A673 (cell line): ENCODE data around the gene PCED1B. TPM values are rescaled to one million over a fixed set of nuclear protein-coding genes. Genes with fewer than 3 reads are reported as not detected.

ENCODE experiments used
- BruUV-seq: library from RNA; stranded (reverse); fragments of 400-500 nt; replicated peaks from 2 replicates; lab custom pipeline; 2021; lab: Mats Ljungman, UMichigan
- CTCF ChIA-PET: fragments of 300-600 bp; sonication (Branson Sonifier 250); formaldehyde crosslinking; loops from one replicate; lab custom pipeline; 2022; ENCODE audit warnings: antibody characterized with exemption; lab: Charles Lee
- POLR2A ChIA-PET: fragments of 300-600 bp; sonication (Branson Sonifier 250); formaldehyde crosslinking; loops from one replicate; lab custom pipeline; 2022; ENCODE audit warnings: antibody characterized with exemption; ENCODE audit not compliant: low non-redundant PET; lab: Charles Lee
- DNase-seq: peaks from one replicate; pipeline ENCODE4 v3.0.0-alpha.2; 2015; ENCODE audit warnings: low spot score
- H3K27ac ChIP-seq: fragments of 200-600 bp; sonication (generic); 2 replicates; pipeline ENCODE4 v1.5.1; 2016; ENCODE audit warnings: mixed run types, low read depth, mild to moderate bottlenecking, mixed read lengths, antibody characterized with exemption, low read length; ENCODE audit not compliant: poor library complexity, severe bottlenecking
- H3K27me3 ChIP-seq: fragments of 200-600 bp; sonication (generic); replicated peaks from 2 replicates; pipeline ENCODE4 v1.6.1; 2017; ENCODE audit warnings: mixed run types, low read depth, mild to moderate bottlenecking, mixed read lengths, antibody characterized with exemption, low read length; ENCODE audit not compliant: insufficient read depth, poor library complexity
- H3K36me3 ChIP-seq: fragments of 200-600 bp; sonication (generic); 2 replicates; pipeline ENCODE4 v1.6.1; 2016; ENCODE audit warnings: mixed run types, mild to moderate bottlenecking, mixed read lengths, antibody characterized with exemption, low read length; ENCODE audit not compliant: insufficient read depth, poor library complexity, severe bottlenecking
- H3K4me1 ChIP-seq: fragments of 200-600 bp; sonication (generic); 2 replicates; pipeline ENCODE4 v1.6.1; 2017; ENCODE audit warnings: mixed run types, mild to moderate bottlenecking, mixed read lengths, antibody characterized with exemption, low read length; ENCODE audit not compliant: insufficient read depth, poor library complexity, severe bottlenecking
- H3K4me3 ChIP-seq: fragments of 200-600 bp; sonication (generic); 2 replicates; pipeline ENCODE4 v1.5.1; 2016; ENCODE audit warnings: low read depth, mixed run types, mild to moderate bottlenecking, mixed read lengths, low read length; ENCODE audit not compliant: poor library complexity, severe bottlenecking
- H3K9me3 ChIP-seq: fragments of 200-600 bp; sonication (generic); 2 replicates; pipeline ENCODE4 v1.6.1; 2016; ENCODE audit warnings: mixed run types, low read depth, mild to moderate bottlenecking, mixed read lengths, antibody characterized with exemption, low read length; ENCODE audit not compliant: poor library complexity, severe bottlenecking
- EZH2 ChIP-seq: fragments of 200-600 bp; sonication (generic); IDR thresholded peaks from 2 replicates; pipeline ENCODE4 v1.6.1; 2017; ENCODE audit warnings: borderline replicate concordance, low read depth, mild to moderate bottlenecking, mixed read lengths, antibody characterized with exemption, low read length; ENCODE audit not compliant: poor library complexity, severe bottlenecking
- intact Hi-C: fragments of 100-400 bp; cut with micrococcal nuclease; formaldehyde crosslinking; loops from one replicate; pipeline ENCODE4 v1.10.0; 2022; ENCODE audit not compliant: unreplicated experiment
- total RNA-seq: library from RNA; stranded (reverse); gene quantifications from 2 replicates; pipeline ENCODE4 v1.2.3, GENCODE V29; 2021
- TF ChIP-seq, protein P1 (sequence below): fragments of 300-800, 200-600 bp; sonication (generic); conservative IDR thresholded peaks from 2 replicates; pipeline ENCODE4 v1.5.1; 2017; ENCODE audit warnings: low read depth, mild to moderate bottlenecking, antibody characterized with exemption, low read length, moderate library complexity, mixed read lengths

PCED1B gene
- total RNA-seq, 1 experiment from 2014 or later: 3.1 TPM

DNA sequence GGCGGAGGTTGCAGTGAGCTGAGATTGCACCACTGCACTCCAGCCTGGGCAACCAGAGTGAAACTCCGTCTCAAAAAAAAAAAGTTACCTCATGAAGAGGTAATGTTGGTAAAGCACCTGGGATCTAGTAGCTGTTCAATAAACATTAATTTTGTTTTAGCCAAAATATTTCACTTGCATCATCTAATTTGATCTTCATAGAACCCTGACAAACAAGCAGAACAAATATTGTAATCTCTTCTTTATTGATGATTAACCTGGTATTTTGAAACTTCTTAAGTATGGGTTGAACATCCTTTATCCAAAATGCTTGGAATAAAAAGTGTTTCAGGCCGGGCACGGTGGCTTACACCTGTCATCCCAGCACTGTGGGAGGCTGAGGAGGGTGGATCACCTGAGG, 149.4 kb downstream of the PCED1B start:
- no TSS peak for BruUV-seq

DNA sequence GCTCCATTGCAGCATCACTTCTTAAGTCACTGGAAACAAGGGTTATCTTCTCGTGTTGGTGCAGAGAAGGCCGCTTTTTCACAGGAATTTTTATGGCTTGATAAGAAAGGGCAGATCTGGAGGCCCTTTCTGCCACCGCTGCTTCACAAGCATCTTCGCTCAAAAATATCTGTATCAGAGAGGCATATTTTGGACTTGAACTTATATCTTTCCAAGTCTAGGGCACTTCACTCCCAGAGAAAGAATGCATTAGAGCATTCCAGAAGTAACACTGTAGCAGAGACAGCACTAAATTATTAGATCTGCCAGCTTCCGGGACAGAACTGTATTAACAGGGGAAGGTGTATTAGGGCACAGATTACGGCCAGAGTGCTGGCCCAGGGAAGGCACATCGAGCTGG, 152.0 kb downstream of the PCED1B start:
- no peaks in the 10 kb centered on the region for H3K36me3 ChIP-seq
- CTCF ChIA-PET: no interaction called here
- intact Hi-C loops: no loop called here
- BruUV-seq: no TSS peak
- H3K4me3 ChIP-seq: no peak overlapping the region
- H3K27me3 ChIP-seq: no peaks in the 10 kb centered on the region
- no peak for TF ChIP-seq EZH2
- TF ChIP-seq, protein P1, sequence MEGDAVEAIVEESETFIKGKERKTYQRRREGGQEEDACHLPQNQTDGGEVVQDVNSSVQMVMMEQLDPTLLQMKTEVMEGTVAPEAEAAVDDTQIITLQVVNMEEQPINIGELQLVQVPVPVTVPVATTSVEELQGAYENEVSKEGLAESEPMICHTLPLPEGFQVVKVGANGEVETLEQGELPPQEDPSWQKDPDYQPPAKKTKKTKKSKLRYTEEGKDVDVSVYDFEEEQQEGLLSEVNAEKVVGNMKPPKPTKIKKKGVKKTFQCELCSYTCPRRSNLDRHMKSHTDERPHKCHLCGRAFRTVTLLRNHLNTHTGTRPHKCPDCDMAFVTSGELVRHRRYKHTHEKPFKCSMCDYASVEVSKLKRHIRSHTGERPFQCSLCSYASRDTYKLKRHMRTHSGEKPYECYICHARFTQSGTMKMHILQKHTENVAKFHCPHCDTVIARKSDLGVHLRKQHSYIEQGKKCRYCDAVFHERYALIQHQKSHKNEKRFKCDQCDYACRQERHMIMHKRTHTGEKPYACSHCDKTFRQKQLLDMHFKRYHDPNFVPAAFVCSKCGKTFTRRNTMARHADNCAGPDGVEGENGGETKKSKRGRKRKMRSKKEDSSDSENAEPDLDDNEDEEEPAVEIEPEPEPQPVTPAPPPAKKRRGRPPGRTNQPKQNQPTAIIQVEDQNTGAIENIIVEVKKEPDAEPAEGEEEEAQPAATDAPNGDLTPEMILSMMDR: no peak
- peaks cover 9% of the 10 kb centered on the region for H3K4me1 ChIP-seq
- no peaks in the 10 kb centered on the region for H3K9me3 ChIP-seq
- no peak overlapping the region for H3K27ac ChIP-seq
- no peak for DNase-seq
- POLR2A ChIA-PET: no interaction called here

More for the DNA sequence above, 149.4 kb downstream of the PCED1B start:
- H3K36me3 ChIP-seq: no peaks in the 10 kb centered on the region
- H3K27me3 ChIP-seq: no peaks in the 10 kb centered on the region
- POLR2A ChIA-PET: no interaction called here
- H3K4me1 ChIP-seq: peaks cover 24% of the 10 kb centered on the region
- CTCF ChIA-PET: no interaction called here
- no peak for TF ChIP-seq EZH2
- TF ChIP-seq, protein P1: no peak
- no peak overlapping the region for H3K27ac ChIP-seq
- no peaks in the 10 kb centered on the region for H3K9me3 ChIP-seq
- H3K4me3 ChIP-seq: no peak overlapping the region
- intact Hi-C loops: no loop called here
- no peak for DNase-seq

DNA sequence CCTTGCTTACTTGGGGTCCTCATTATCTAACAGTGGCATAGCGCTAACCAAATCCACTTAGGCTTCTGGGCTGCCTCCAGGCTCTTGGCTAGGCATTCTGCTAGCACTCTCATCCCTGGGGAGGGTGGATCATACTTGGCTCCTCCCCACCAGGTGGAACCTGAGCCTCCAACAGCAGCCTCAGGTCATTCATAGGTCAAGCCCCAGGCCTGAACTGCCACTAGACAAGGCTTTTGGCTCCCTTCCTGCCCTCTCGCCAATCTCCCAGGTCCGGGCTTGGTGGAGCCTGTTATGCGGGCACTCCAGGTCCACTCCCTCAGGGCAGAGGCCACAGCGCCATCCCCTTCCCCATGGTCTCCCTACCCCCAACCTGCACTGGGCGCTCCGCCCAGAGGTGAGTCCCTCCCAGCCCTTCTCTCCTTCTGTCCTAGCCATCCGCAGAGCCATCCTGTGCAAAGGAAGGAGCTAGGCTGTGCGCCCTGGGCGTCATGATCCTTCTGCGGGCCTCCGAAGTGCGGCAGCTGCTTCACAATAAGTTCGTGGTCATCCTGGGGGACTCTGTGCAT, 155.2 kb downstream of the PCED1B start:
- no TSS peak for BruUV-seq
- intact Hi-C loops: no loop called here
- ChIA-PET CTCF (no interaction called here), POLR2A (no interaction called here)
- Histone ChIP-seq H3K36me3 (no peaks in the 10 kb centered on the region), H3K9me3 (no peaks in the 10 kb centered on the region), H3K4me1 (no peaks in the 10 kb centered on the region), H3K27ac (no peak overlapping the region), H3K4me3 (no peak overlapping the region), H3K27me3 (no peaks in the 10 kb centered on the region)
- TF ChIP-seq, protein P1: no peak
- no peak for TF ChIP-seq EZH2
- DNase-seq: no peak
